HCT116 (cell line): ENCODE results near the gene STON2. TPM values are rescaled to one million over a fixed set of nuclear protein-coding genes. Genes with fewer than 3 reads are reported as not detected.

Experiments used
- ATAC-seq: fragments of 200-7000 bp; cut with Tn5 transposase; 2 replicates; pipeline ENCODE4 v1.9.1; 2020; ENCODE audit warnings: mild to moderate bottlenecking, moderate library complexity
- BruUV-seq: library from RNA; stranded (reverse); fragments of 400-500 nt; replicated peaks from 2 replicates; lab custom pipeline; 2021; lab: Mats Ljungman, UMichigan
- CTCF ChIA-PET: fragments of 300-600 bp; sonication (Branson Sonifier 250); formaldehyde crosslinking; loops from one replicate; lab custom pipeline; 2021; ENCODE audit warnings: antibody characterized with exemption; lab: Charles Lee
- POLR2A ChIA-PET: fragments of 300-600, 350-600 bp; sonication (Branson Sonifier 250); formaldehyde crosslinking; loops from one replicate; lab custom pipeline; 2021; ENCODE audit warnings: antibody characterized with exemption; lab: Charles Lee
- RAD21 ChIA-PET, 2 experiments: fragments of 300-600 bp; sonication (Branson Sonifier 250); formaldehyde crosslinking; loops; one replicate each; lab custom pipeline; 2023; ENCODE audit warnings: low total read pairs in 2 of 2; ENCODE audit not compliant: uncharacterized antibody in 2 of 2, unreplicated experiment in 2 of 2, low non-redundant PET in 1 of 2; lab: Charles Lee
- DNase-seq: peaks from one replicate; pipeline ENCODE4 v3.0.0-alpha.2; 2010; ENCODE audit warnings: low read depth, low spot score
- H2AFZ ChIP-seq: fragments of 200-600 bp; shearing (Covaris generic), sonication (generic); 2 replicates; pipeline ENCODE4 v1.6.1; 2017; ENCODE audit warnings: low read depth, mixed run types, mixed read lengths, antibody characterized with exemption, low read length; ENCODE audit not compliant: poor library complexity, severe bottlenecking
- H3K27ac ChIP-seq: 2 replicates; pipeline ENCODE4 v1.5.1; 2012; ENCODE audit warnings: low read depth, low read length
- H3K27me3 ChIP-seq: fragments of 200-600 bp; sonication (generic); 2 replicates; pipeline ENCODE4 v1.6.1; 2016; ENCODE audit warnings: mixed run types, low read length, mixed read lengths; ENCODE audit not compliant: insufficient read depth
- H3K36me3 ChIP-seq, 2 experiments: fragments of 200-500 bp in 1 of 2; fragments of 200-600 bp in 1 of 2; sonication (Bioruptor generic) in 1 of 2; sonication (generic) in 1 of 2; 2 replicates each; pipeline versions ENCODE4 v1.5.1 to v1.6.1; 2014 to 2016; ENCODE audit warnings: low read length in 2 of 2, inconsistent platforms in 1 of 2, mixed read lengths in 1 of 2, mixed run types in 1 of 2; ENCODE audit not compliant: insufficient read depth in 2 of 2, control insufficient read depth in 1 of 2
- H3K4me1 ChIP-seq, 2 experiments: fragments of 200-600 bp in 1 of 2; sonication (generic) in 1 of 2; 2 replicates each; pipeline versions ENCODE4 v1.5.1 to v1.6.1; 2012 to 2017; ENCODE audit warnings: low read length in 2 of 2, inconsistent platforms in 1 of 2, mild to moderate bottlenecking in 1 of 2, mixed read lengths in 1 of 2, mixed run types in 1 of 2, moderate library complexity in 1 of 2; ENCODE audit not compliant: insufficient read depth in 2 of 2, control insufficient read depth in 1 of 2
- H3K4me2 ChIP-seq: fragments of 200-600 bp; sonication (generic); 2 replicates; pipeline ENCODE4 v1.6.1; 2017; ENCODE audit warnings: mixed run types, low read length, mixed read lengths
- H3K4me3 ChIP-seq, 2 experiments: fragments of 200-600 bp in 1 of 2; sonication (generic) in 1 of 2; replicated peaks in 1 of 2; 2 replicates each; pipeline ENCODE4 v1.5.1; 2011 to 2016; ENCODE audit warnings: low read length in 2 of 2, control low read depth in 1 of 2, low read depth in 1 of 2, mild to moderate bottlenecking in 1 of 2, mixed read lengths in 1 of 2, mixed run types in 1 of 2
- H3K79me2 ChIP-seq: fragments of 200-600 bp; sonication (generic); 2 replicates; pipeline ENCODE4 v1.6.1; 2017; ENCODE audit warnings: mild to moderate bottlenecking, mixed run types, low read length, moderate library complexity, mixed read lengths; ENCODE audit not compliant: insufficient read depth
- H3K9ac ChIP-seq: fragments of 200-600 bp; sonication (generic); 2 replicates; pipeline ENCODE4 v1.6.1; 2016; ENCODE audit warnings: low read length, mixed read lengths
- H3K9me2 ChIP-seq: fragments of 200-600 bp; sonication (generic), shearing (Covaris generic); 2 replicates; pipeline ENCODE4 v1.6.1; 2017; ENCODE audit warnings: mixed run types, mild to moderate bottlenecking, moderate library complexity; ENCODE audit not compliant: insufficient read depth
- H3K9me3 ChIP-seq, 2 experiments: fragments of 200-500 bp in 1 of 2; fragments of 200-600 bp in 1 of 2; sonication (Bioruptor generic) in 1 of 2; sonication (generic) in 1 of 2; 2 replicates each; pipeline ENCODE4 v1.6.1; 2014 to 2017; ENCODE audit warnings: low read length in 2 of 2, mixed read lengths in 2 of 2, inconsistent platforms in 1 of 2, low read depth in 1 of 2, mild to moderate bottlenecking in 1 of 2, mixed run types in 1 of 2, moderate library complexity in 1 of 2; ENCODE audit not compliant: control insufficient read depth in 1 of 2, insufficient read depth in 1 of 2
- H4K20me1 ChIP-seq: fragments of 200-600 bp; sonication (generic), shearing (Covaris generic); 2 replicates; pipeline ENCODE4 v1.6.1; 2017; ENCODE audit warnings: mixed run types, mild to moderate bottlenecking, moderate library complexity; ENCODE audit not compliant: insufficient read depth
- CEBPB ChIP-seq: IDR thresholded peaks from 2 replicates; pipeline ENCODE4 v1.6.1; 2012; ENCODE audit warnings: low read depth
- ELF1 ChIP-seq: IDR thresholded peaks from 2 replicates; pipeline ENCODE4 v1.6.1; 2012; ENCODE audit warnings: low read depth, borderline replicate concordance
- POLR2AphosphoS5 ChIP-seq: IDR thresholded peaks from 2 replicates; pipeline ENCODE4 v1.6.1; 2011; ENCODE audit warnings: mild to moderate bottlenecking, low read depth, low read length, moderate library complexity
- SP1 ChIP-seq: IDR thresholded peaks from 2 replicates; pipeline ENCODE4 v1.6.1; 2012; ENCODE audit warnings: low read depth
- SRF ChIP-seq: IDR thresholded peaks from 2 replicates; pipeline ENCODE4 v1.6.1; 2012; ENCODE audit warnings: low read depth
- TCF7L2 ChIP-seq: IDR thresholded peaks from 2 replicates; pipeline ENCODE4 v1.7.0; 2011; ENCODE audit warnings: borderline replicate concordance, inconsistent platforms; ENCODE audit not compliant: insufficient read depth, insufficient read length; ENCODE audit errors: extremely low read depth
- intact Hi-C: fragments of 100-400 bp; cut with micrococcal nuclease; formaldehyde crosslinking; loops from 2 replicates; pipeline ENCODE4 v1.10.0; 2022
- total RNA-seq: library from RNA; stranded (reverse); gene quantifications from one replicate; pipeline ENCODE4 v1.2.1, GENCODE V29; 2021; ENCODE audit not compliant: unreplicated experiment
- TF ChIP-seq, protein P1 (sequence below), 3 experiments: fragments of 200-600 bp in 1 of 3; sonication (generic) in 1 of 3; IDR thresholded peaks in 2 of 3; conservative IDR thresholded peaks in 1 of 3; 2 replicates each; pipeline ENCODE4 v1.5.1; 2012 to 2017; ENCODE audit warnings: low read depth in 2 of 3, low read length in 2 of 3, antibody characterized with exemption in 1 of 3, borderline replicate concordance in 1 of 3, control low read depth in 1 of 3, mild to moderate bottlenecking in 1 of 3, mixed read lengths in 1 of 3, mixed run types in 1 of 3, moderate library complexity in 1 of 3; ENCODE audit not compliant: insufficient read depth in 1 of 3
- TF ChIP-seq, protein P2 (sequence below): IDR thresholded peaks from 2 replicates; pipeline ENCODE4 v1.6.1; 2012; ENCODE audit warnings: low read depth

Gene STON2
- total RNA-seq, 1 experiment from 2014 or later: 4.1 TPM

DNA sequence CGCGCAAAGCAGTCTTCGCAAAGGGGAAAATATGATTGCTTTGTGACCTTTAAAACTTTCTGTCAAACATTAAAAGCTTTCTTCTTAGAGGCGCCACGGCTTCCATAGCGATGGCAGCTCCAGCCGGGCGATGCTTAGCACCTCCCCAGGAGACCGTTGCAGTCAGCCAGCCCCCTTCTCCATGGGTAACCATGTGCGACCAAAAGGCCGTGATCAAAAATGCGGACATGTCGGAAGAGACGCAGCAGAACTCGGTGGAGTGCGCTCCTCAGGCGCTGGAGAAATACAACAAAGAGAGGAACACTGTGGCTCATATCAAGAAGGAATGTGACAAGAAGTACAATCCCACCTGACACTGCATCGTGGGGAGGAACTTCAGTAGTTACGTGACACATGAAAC, 12.7 kb upstream of the STON2 start:
- ATAC-seq (no peak), DNase-seq (no peak)
- Histone ChIP-seq H3K9me3 (no peaks in the 10 kb centered on the region), H3K4me2 (no peak overlapping the region), H3K27ac (no peak overlapping the region), H3K36me3 (no peaks in the 10 kb centered on the region), H3K4me3 (no peak overlapping the region), H3K9ac (no peak overlapping the region), H3K79me2 (no peaks in the 10 kb centered on the region)
- RAD21 ChIA-PET: no interaction called here
- CTCF ChIA-PET: no interaction called here
- BruUV-seq: no TSS peak
- intact Hi-C loops: no loop called here
- TF ChIP-seq SP1: no peak
- TF ChIP-seq, protein P1, sequence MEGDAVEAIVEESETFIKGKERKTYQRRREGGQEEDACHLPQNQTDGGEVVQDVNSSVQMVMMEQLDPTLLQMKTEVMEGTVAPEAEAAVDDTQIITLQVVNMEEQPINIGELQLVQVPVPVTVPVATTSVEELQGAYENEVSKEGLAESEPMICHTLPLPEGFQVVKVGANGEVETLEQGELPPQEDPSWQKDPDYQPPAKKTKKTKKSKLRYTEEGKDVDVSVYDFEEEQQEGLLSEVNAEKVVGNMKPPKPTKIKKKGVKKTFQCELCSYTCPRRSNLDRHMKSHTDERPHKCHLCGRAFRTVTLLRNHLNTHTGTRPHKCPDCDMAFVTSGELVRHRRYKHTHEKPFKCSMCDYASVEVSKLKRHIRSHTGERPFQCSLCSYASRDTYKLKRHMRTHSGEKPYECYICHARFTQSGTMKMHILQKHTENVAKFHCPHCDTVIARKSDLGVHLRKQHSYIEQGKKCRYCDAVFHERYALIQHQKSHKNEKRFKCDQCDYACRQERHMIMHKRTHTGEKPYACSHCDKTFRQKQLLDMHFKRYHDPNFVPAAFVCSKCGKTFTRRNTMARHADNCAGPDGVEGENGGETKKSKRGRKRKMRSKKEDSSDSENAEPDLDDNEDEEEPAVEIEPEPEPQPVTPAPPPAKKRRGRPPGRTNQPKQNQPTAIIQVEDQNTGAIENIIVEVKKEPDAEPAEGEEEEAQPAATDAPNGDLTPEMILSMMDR (IDR thresholded peaks at IDR 0.05 in 2 of 3, conservative IDR thresholded peaks at IDR 0.05 in 1 of 3; ENCODE audit: borderline replicate concordance in 1 of 3, insufficient read depth in 1 of 3, low read depth in 2 of 3, low read length in 2 of 3): no peak
- no peak for TF ChIP-seq POLR2AphosphoS5
- TF ChIP-seq, all 23 proteins: peak for 0
- H3K4me1 ChIP-seq: peaks cover 0 to 6% of the 10 kb centered on the region in 2 experiments; a peak in 2 of 4 replicates
- POLR2A ChIA-PET: no interaction called here
- H2AFZ ChIP-seq: no peak overlapping the region
- no peaks in the 10 kb centered on the region for H3K27me3 ChIP-seq
- H4K20me1 ChIP-seq: no peaks in the 10 kb centered on the region
- H3K9me2 ChIP-seq: no peaks in the 10 kb centered on the region

DNA sequence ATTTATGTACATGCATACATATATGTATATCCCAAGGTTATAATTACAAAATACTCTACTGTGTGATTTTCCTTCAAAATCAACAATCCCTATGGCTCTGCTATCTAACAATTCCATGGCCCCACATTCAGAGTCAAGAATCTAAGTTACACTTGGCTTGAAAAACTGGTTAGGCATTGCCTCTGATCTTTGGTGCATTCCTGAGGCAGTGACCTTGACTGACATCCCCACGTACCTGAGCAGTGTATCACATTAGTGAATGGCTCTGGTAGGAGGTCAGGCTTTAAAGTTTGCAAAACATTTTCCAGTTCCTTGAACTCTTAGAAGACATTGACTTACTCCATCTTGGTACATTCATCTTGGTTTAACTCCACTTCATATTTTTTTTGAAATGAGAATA, 8.5 kb upstream of the STON2 start:
- no peak overlapping the region for H2AFZ ChIP-seq
- no peaks in the 10 kb centered on the region for H3K9me2 ChIP-seq
- H4K20me1 ChIP-seq: no peaks in the 10 kb centered on the region
- H3K9me3 ChIP-seq: no peaks in the 10 kb centered on the region
- no peaks in the 10 kb centered on the region for H3K27me3 ChIP-seq
- peaks cover 0 to 6% of the 10 kb centered on the region in 2 experiments; a peak in 2 of 4 replicates for H3K4me1 ChIP-seq
- BruUV-seq: no TSS peak
- H3K4me2 ChIP-seq: peak overlapping the region; percentile 12; the same call in 1 of the 2 replicates
- no peaks in the 10 kb centered on the region for H3K36me3 ChIP-seq
- ChIA-PET CTCF (no interaction called here), POLR2A (no interaction called here), RAD21 (no interaction called here)
- ATAC-seq (peak; percentile 59; the same call in 1 of the 2 replicates), DNase-seq (no peak)
- H3K79me2 ChIP-seq: no peaks in the 10 kb centered on the region
- intact Hi-C loops: no loop called here
- TF ChIP-seq, protein P2, sequence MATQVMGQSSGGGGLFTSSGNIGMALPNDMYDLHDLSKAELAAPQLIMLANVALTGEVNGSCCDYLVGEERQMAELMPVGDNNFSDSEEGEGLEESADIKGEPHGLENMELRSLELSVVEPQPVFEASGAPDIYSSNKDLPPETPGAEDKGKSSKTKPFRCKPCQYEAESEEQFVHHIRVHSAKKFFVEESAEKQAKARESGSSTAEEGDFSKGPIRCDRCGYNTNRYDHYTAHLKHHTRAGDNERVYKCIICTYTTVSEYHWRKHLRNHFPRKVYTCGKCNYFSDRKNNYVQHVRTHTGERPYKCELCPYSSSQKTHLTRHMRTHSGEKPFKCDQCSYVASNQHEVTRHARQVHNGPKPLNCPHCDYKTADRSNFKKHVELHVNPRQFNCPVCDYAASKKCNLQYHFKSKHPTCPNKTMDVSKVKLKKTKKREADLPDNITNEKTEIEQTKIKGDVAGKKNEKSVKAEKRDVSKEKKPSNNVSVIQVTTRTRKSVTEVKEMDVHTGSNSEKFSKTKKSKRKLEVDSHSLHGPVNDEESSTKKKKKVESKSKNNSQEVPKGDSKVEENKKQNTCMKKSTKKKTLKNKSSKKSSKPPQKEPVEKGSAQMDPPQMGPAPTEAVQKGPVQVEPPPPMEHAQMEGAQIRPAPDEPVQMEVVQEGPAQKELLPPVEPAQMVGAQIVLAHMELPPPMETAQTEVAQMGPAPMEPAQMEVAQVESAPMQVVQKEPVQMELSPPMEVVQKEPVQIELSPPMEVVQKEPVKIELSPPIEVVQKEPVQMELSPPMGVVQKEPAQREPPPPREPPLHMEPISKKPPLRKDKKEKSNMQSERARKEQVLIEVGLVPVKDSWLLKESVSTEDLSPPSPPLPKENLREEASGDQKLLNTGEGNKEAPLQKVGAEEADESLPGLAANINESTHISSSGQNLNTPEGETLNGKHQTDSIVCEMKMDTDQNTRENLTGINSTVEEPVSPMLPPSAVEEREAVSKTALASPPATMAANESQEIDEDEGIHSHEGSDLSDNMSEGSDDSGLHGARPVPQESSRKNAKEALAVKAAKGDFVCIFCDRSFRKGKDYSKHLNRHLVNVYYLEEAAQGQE: no peak
- no peak for TF ChIP-seq TCF7L2
- TF ChIP-seq CEBPB: no peak
- TF ChIP-seq ELF1: no peak
- no peak for TF ChIP-seq SRF
- TF ChIP-seq SP1: no peak
- H3K27ac ChIP-seq: no peak overlapping the region
- H3K9ac ChIP-seq: no peak overlapping the region
- H3K4me3 ChIP-seq: no peak overlapping the region
